Fibroblast of skin of left biceps (primary cell): ENCODE results near the gene DARS1.
"Not testable (repeated sequence)": the region's sequence is repeated elsewhere in the genome, so short reads cannot be mapped to it uniquely, and the experiment has no call there.

Experiments
- DNase-seq, 2 experiments: peaks; one replicate each; pipeline ENCODE4 v3.0.0-alpha.2; 2013; ENCODE audit warnings: low read depth in 2 of 2

DARS1 gene

GRCh38 chr2:135984199-135985017, 1.0 kb downstream of the DARS1 start:
- DNase-seq = no peak

GRCh38 chr2:135980434-135981079, 4.9 kb downstream of the DARS1 start:
- no peak for DNase-seq

- no peak for DNase-seq
Measured at GRCh38 chr2:135975702-135976101, 9.7 kb downstream of the DARS1 start.

DNA sequence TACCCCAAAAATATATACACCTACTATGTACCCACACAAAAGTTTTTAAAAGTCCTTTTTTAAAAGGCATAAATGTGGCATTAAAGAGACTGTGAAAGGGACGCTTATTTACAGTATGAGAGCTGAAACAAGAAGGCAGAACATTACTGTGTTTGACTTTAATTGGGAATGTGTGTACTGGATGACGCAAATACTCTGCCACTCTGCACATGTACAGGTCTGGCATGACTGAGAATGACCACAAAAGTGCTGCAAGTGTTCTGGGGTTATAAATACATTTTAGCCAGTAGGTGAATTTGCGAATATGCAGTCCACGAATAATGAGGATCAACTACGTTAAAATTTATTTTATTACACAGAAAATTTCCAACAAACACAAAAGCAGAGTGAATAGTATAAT, 11.4 kb downstream of the DARS1 start:
- no peak for DNase-seq

DNA sequence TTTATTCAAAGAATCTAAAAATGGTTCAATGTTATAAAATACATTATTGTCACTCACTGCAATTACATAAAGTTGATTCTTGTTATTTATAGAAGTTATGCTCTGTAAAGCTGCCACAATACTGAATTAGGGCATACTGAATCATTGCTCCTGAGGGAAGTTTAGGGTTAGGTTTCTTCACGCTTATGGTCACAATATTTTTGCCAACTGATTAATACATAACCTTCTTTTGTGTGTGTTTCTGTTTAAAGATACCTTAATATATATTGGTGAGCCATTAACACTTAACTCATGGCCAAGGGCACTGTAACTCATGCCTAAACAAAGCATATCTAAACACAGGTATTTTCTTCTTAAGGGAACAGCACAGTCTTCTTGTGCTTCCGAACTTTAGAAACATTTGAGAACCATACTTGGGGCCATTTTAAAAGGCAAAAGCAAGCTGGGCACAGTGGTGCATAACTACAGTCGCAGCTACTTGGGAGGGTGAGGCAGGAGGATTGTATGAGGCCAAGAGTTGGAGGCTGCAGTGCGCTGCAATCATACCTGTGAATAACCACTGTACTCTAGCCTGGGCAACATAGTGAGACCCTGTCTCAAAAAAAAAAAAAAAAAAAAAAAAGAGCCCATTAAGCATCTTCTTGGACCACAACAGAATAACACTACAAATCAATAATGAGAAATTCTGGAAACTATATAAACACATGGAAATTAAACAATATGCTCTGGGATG, 15.6 kb downstream of the DARS1 start:
- no peak for DNase-seq

GRCh38 chr2:135965756-135966155, 19.7 kb downstream of the DARS1 start:
- no peak for DNase-seq

GRCh38 chr2:135964404-135964803, 21.0 kb downstream of the DARS1 start:
- DNase-seq = not testable (repeated sequence)

DNA sequence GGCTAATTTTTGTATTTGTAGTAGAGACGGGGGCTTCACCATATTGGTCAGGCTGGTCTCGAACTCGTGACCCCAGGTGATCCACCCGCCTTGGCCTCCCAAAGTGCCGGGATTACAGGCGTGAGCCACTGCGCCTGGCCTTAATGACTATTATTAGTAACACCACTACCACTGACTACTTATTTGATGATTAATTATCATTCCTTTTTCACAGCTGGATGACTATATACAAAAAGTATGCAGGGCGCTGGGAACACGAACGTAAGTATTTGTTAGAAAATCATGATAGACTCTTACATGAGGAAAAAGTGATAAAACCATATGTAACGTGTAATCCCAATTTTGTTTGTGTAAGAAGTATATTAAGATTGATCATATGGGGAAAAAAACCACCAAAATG, 21.6 kb downstream of the DARS1 start:
- DNase-seq = no peak

DNA sequence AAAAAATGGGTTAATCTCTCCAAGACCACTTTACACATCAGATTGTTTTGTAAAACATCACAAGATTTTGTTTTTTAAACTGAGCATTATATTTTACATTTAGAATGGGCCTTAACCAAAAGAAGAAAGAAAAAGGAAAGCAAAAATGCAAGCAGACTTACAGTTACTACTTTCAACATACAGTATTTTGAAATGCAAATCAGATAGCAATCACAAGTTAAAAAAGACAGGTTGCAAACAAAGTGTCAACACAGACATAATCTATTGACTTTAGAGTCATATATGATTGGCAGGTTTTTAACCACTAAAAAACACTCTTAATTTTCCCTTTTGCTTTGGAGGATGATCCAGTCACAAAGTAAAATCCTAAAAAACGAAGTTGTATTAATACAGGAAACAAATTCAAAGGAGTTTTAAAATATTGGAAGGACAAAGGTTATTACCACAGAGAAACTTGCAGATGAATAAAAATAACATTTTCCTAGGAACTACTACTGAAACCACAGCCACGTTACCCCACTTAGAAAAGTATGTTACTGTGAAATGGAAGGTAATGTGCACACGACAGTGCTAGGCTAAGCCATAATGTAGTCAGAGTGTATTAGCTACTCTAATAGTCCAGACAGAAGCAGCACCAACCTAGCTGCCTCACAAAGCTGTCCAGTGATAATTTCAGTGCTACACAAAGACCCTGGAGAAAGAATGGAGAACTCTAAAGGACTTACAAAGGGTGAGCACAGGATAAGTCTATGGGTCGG, 22.9 kb downstream of the DARS1 start:
- no peak for DNase-seq

GRCh38 chr2:135960656-135961551, 24.5 kb downstream of the DARS1 start:
- no peak for DNase-seq

DNA sequence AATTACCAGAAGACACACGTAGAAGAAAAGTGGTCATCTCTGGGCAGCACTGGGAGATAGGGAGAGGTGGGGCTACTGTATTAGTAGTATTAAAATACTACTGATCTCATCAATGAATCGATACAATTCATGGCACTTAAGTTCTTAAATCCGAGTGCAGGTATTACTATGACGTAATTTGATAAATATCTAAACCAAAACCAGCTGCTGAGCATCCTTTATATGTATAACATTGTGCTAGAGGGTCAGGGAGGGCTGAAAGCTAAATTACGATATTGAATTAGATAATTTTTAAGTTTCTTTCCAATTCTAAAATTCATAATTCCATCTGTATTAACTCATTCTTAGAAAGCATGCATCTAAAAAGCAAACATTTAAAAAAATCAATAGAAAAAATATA, 25.3 kb downstream of the DARS1 start:
- no peak for DNase-seq

DNA sequence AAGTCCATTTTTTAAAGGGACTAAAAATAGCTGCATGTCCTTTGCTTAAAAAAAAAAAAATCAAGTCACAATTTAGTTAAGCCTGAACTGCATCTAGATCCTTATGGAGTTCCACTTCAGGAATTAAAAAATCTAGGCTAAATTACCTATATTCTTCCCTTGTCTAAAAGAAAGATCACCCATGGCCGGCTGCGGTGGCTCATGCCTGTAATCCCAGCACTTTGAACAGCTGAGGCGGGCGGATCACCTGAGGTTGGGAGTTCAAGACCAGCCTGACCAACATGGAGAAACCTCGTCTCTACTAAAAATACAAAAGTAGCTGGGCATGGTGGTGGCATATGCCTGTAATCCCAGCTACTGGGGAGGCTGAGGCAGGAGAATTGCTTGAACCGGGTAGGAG, 26.5 kb downstream of the DARS1 start:
- DNase-seq = not testable (repeated sequence)

DNA sequence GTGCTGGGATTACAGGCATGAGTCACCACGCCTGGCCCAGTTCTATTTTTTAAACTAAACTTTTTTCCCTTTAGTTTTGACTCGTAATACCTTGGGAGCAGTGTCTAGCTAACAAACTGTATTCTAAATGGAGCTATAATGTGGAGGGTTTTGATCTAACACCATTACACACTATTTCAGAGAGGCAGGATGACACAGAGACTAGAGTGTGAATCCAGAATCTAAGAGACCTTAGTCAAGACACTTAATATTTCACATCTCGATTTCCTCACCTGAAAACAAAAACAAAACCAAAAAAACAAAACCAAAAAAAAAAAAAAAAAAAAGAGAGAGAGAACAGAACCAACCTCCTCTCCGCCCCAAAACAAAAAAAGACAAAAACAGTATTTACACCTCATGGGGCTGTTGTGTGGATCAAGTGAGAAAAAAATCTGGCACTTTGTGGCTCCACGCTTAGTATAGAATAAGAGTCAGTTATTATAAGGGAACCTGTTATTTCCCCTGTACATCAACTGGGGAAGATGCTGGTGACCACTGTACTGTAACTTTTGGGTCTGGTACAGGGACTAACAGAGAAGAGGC, 31.3 kb downstream of the DARS1 start:
- DNase-seq = no peak

- no peak for DNase-seq
Measured at GRCh38 chr2:135952891-135953290, 32.5 kb downstream of the DARS1 start.

- DNase-seq = no peak
Measured at GRCh38 chr2:135951041-135951583, 34.3 kb downstream of the DARS1 start.

DNA sequence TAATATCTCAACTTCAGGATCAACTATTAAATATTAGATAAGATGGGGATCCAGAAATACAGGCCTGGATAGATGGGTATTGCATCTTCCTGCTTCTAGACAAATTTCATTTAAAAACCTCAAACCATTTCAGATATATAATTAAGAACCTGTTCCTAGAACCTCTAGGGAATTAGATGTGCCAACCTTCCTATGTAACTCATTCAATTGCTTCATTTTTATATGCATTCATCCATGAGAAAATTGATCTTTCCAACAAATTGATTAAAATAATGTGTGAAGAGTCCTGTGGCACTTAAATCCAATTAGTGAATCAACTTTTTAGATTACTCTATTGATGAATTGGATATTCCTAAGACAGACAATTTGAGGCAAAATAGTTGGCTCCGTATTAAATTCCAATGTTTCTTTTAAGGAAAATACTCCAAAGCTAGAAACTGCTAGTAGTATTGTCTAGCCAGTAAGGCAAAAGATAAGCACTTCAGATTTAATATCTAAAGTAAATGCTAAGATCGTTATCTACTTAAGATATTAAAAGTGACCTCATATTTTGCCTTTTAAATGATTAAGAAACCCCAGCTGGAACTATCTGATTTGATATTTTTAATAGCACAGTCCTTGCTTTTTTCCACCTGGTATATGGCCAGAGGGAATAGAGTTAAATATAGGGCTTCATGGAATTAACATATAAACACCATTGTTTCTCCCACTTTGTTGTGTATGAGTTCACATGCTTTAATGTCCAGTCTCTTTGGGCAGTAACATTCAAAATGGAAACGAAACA, 35.8 kb downstream of the DARS1 start:
- no peak for DNase-seq

DNA sequence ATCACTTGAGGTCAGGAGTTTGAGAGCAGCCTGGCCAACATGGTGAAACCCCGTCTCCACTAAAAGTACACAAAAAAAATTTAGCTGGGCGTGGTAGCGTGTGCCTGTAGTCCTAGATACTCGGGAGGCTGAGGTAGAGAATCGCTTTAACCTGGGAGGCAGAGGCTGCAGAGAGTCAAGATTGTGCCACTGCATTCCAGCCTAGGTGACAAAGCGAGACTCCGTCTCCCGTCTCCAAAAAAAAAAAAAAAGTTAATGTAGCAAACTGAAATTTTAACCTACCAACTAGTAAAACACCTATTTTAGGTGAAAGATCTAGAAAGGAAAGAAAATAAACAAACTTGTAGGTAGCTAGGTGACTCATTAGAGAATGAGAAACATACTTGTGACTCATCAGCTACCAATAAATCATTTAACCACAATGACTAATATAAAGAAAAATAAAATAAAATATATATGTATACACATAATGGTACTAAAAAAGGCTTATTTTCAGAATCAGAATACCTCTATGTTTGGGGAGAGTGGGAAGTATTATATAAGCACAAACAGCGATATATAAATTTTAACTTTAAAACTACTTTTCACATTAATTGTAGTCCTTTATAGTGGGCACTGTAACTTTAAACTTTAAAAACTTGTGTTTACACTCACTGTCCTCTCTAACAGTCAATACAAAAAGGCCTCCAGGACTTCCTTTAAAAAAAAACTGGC, 36.6 kb downstream of the DARS1 start:
- DNase-seq = peak in 1 of 2 experiments; percentile 30

- no peak for DNase-seq
Measured at GRCh38 chr2:135948141-135948540, 37.3 kb downstream of the DARS1 start.

GRCh38 chr2:135947483-135947882, 37.9 kb downstream of the DARS1 start:
- DNase-seq = no peak
